Dedifferentiated amniotic fluid mesenchymal stem cell (primary cell): ENCODE data around the gene PACS2.

ENCODE experiments used
- DNase-seq: peaks from one replicate; pipeline ENCODE4 v3.0.0-alpha.2; 2016; ENCODE audit errors: extremely low spot score

PACS2 gene

DNA sequence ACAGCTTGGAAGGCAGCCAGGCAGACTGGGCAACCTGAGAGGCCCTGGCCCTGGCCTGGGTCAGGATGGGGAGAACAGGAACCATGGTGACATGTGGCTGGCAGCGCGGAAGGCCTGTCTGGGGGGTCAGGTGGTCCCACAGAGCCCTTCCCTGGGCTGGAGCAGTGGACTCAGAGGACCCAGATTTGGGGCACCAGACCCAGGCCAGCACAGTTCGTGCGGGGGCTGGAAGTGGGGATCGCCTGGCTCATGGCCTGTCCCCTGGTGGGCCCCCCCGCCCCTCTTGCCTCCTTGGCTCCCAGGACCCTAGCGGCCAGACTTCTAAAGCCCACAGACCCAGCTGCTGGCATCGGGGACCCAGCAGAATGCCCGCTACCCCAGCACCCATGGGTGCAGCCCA is 126.4 kb downstream of the PACS2 start:
- no peak for DNase-seq

DNA sequence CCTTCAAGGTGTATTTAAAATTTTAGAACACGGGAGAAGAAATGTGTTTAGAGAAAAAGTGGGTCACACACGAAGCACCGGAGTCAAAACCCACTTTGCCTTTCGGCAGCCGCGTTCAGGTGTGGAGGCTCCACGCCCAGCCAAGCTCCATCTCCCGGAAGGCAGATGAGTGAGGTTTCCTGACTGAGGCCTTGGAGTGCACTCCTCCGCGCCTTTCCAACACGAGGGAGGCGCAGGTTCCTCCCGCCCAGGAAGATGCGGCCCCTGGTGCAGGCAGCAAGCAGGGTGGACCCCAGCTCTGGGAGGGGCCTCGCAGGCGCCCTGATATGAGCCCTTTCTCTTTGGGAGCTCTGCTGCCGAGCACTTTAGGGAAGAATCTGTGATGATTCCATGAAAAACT is 127.6 kb downstream of the PACS2 start:
- DNase-seq = no peak

DNA sequence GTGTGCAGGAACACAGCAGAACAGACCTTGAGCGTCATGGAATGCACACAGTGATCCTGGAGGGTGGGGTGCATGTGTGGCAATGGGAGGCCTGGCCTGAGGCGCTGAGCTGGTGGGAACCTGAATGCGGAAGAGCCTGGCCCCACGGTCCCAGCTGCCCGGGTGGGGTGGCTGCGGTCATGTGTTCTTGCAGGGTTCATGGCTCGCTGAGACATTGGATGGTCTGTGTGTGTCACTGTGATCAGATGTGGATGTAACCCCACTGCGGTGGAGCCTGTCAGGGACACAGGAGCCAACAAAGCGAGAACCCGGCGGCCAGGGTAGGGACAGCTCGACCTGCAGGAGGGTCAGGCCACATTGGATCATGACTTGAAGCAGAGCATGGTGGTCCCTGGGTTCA is 128.3 kb downstream of the PACS2 start:
- DNase-seq = no peak

DNA sequence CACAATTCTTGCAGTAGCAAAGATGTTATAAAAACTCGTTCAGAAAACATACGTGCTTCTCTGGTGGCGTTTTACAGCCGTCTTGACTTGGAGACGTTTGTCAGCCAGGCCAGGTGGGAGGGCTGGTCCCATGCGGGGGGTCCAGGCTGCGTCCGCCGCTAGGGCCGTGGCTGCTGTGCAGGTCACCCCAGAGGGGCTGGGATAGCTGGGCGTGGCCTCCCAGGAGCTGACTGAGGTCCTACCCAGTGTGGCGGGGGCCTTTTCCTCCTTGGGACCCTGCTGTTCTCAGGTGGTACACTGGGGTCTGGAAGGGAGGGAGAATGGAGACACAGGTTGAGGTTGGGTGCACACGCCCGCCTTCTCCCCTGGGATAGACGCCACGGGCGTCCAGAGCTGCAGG is 130.3 kb downstream of the PACS2 start:
- DNase-seq = no peak

DNA sequence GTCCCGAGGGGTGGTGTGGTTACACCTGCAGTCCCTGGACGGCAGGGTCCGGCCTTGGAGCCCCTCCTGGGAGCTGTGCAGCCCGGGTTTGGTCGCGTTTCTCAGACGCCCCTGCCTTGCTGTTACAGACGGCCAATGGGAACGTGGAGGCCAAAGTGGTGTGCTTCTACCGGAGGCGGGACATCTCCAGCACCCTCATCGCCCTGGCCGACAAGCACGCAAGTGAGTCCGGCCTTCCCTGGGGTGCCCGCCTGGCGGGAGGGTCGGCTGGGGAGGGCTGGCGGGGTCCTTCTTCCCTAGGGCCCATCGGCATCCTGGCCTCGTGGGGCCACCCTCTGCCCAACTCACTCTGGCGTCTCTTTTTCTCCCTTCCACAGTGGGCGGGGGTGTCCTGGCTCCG is 130.7 kb downstream of the PACS2 start:
- DNase-seq = no peak

DNA sequence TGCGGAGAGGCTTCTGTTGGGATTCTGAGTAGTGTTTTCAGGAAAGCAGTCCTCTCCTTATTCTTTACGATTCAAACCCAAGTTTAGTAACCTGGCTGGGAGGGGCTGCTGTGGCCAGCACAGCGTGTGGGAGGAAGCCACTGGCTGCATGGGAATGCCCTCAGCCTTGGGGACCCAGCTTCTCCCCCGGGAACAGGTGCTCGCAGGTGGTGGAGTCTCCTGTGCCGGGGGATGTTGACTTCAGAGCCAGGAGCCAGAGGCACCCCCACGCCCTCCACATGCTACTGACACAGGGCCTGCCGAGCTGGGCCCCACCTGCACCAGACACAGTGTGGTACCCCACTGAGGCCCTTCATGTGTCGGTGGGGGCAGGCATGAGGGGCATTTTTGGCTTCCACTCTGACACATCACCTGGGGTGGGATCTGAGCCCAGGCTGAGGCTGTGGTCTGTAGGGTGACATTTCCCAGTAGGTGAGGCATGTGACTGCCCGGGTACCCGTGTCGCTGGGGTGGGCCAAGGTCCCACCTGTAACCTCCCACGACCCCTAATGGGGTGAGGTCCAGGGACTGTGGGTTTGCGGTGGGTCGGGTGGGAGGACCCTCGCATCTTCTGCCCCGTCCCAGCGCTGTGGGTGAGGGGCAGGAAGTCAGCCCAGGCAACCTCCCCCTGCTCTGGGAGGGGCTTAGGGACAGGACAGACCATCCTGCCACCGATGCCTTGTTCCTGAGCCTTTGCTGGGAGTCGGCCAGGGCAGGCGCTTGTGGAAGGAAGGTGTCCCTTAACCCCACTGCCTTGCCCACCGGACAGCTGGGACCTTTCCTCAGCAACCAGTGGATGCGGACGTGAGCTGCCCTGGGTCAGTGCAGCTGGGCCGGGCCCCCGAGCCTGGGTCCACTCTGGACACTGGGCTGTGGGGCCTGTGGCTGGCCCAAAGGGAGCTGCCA is 131.6 kb downstream of the PACS2 start:
- no peak for DNase-seq

DNA sequence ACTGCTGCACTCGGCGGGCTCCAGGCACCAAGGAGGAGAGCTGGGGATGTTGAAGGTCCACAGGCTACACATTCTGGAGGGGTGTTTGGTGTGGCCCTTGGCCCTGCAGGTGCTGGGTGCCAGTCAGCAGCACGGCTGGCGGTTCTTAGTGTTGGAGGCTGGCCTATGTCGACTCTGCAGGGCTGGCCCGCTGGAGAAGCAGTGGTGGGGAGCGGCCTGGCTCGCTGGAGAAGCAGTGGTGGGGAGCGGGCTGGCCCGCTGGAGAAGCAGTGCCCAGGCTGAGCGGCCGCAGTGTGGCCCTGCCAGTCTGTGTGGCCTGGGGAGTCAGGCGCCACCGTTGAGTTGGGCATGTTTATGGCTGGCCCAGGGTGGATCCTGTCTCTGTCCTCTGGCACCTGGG is 132.4 kb downstream of the PACS2 start:
- no peak for DNase-seq
